K562 (cell line): ENCODE data around the gene TYW1B.
"Not testable (repeated sequence)": the region's sequence is repeated elsewhere in the genome, so short reads cannot be mapped to it uniquely, and the experiment has no call there.

ENCODE experiments used
- BRD9 ChIP-seq: fragments of 450-650 bp; IDR thresholded peaks from 2 replicates; pipeline ENCODE4 v1.6.1; 2018; ENCODE audit warnings: low read depth; ENCODE audit not compliant: partially characterized antibody
- EP300 ChIP-seq: IDR thresholded peaks from 2 replicates; pipeline ENCODE4 v1.6.1; 2012; ENCODE audit warnings: low read length, improper control_type of control experiment
- FOXM1 ChIP-seq, 2 experiments: fragments of 450-650 bp in 1 of 2; sonication (generic) in 1 of 2; formaldehyde crosslinking in 1 of 2; IDR thresholded peaks; 2 replicates each; pipeline versions ENCODE4 v1.6.1 to v1.9.0; 2017 to 2022; ENCODE audit warnings: low read depth in 2 of 2, mild to moderate bottlenecking in 2 of 2, missing genetic modification reagents in 1 of 2, moderate library complexity in 1 of 2
- MAX ChIP-seq: sonication (generic); formaldehyde crosslinking; IDR thresholded peaks from 2 replicates; pipeline ENCODE4 v1.9.0; 2022; ENCODE audit warnings: mild to moderate bottlenecking, missing genetic modification reagents
- MYC ChIP-seq, 2 experiments: fragments of 250-450 bp in 1 of 2; sonication (Bioruptor Pico) in 1 of 2; IDR thresholded peaks; 2 replicates each; pipeline versions ENCODE4 v1.5.1 to v1.6.1; 2012 to 2021; ENCODE audit warnings: low read depth in 2 of 2, borderline replicate concordance in 1 of 2, improper control_type of control experiment in 1 of 2, low read length in 1 of 2, mild to moderate bottlenecking in 1 of 2, moderate library complexity in 1 of 2
- NCOR1 ChIP-seq: fragments of 450-650 bp; IDR thresholded peaks from 2 replicates; pipeline ENCODE4 v1.6.1; 2016; ENCODE audit warnings: mild to moderate bottlenecking, moderate library complexity
- POLR2AphosphoS5 ChIP-seq: IDR thresholded peaks from 2 replicates; pipeline ENCODE4 v1.6.1; 2011; ENCODE audit warnings: mild to moderate bottlenecking, low read depth, low read length, moderate library complexity; ENCODE audit not compliant: control insufficient read depth, insufficient read depth
- RBM14 ChIP-seq: fragments of 200-400 bp; formaldehyde crosslinking; IDR thresholded peaks from 2 replicates; pipeline ENCODE4 v1.6.1; 2018; ENCODE audit warnings: low read depth, mild to moderate bottlenecking, low read length, moderate library complexity, borderline replicate concordance; ENCODE audit not compliant: insufficient read depth
- SMC3 ChIP-seq: conservative IDR thresholded peaks from 2 replicates; pipeline ENCODE4 v1.6.1; 2011; ENCODE audit warnings: low read depth, low read length, improper control_type of control experiment; ENCODE audit not compliant: insufficient read depth
- SP2 ChIP-seq: IDR thresholded peaks from 2 replicates; pipeline ENCODE4 v1.6.1; 2011; ENCODE audit warnings: mild to moderate bottlenecking, low read depth, low read length, moderate library complexity; ENCODE audit not compliant: poor library complexity, severe bottlenecking; ENCODE audit errors: extremely low read depth
- USF2 ChIP-seq: sonication (generic); formaldehyde crosslinking; IDR thresholded peaks from 2 replicates; pipeline ENCODE4 v1.5.0; 2020; ENCODE audit warnings: missing genetic modification reagents
- ZFP30 ChIP-seq: fragments of 250-450 bp; sonication (Bioruptor Pico); IDR thresholded peaks from 2 replicates; pipeline ENCODE4 v1.8.0; 2022; ENCODE audit warnings: moderate library complexity, mild to moderate bottlenecking, inconsistent platforms, borderline replicate concordance
- ZNF398 ChIP-seq: fragments of 250-450 bp; sonication (Bioruptor Pico); IDR thresholded peaks from 2 replicates; pipeline ENCODE4 v1.8.0; 2021; ENCODE audit warnings: moderate library complexity, mild to moderate bottlenecking, inconsistent platforms

GRCh38 chr7:72556733-72557132 is 271.3 kb downstream of the TYW1B start:
- not testable (repeated sequence) for TF ChIP-seq FOXM1 (IDR thresholded peaks at IDR 0.05; ENCODE audit: low read depth); FOXM1 (CRISPR knock-in tag; IDR thresholded peaks at IDR 0.05; ENCODE audit: low read depth); MYC (IDR thresholded peaks at IDR 0.05; ENCODE audit: low read depth, low read length); MYC (CRISPR knock-in tag; IDR thresholded peaks at IDR 0.05; ENCODE audit: borderline replicate concordance, low read depth); MAX (CRISPR knock-in tag); USF2 (CRISPR knock-in tag); SP2; SMC3; ZFP30 (CRISPR knock-in tag); POLR2AphosphoS5; NCOR1; ZNF398 (CRISPR knock-in tag); RBM14; BRD9; EP300
